NB4 (cell line): ENCODE results near the gene SMIM11.

Experiments used
- CTCF ChIP-seq: IDR thresholded peaks from one replicate; pipeline ENCODE4 v1.5.1; 2012; ENCODE audit warnings: low read depth, low read length
- MYC ChIP-seq: IDR thresholded peaks from 2 replicates; pipeline ENCODE4 v1.6.1; 2011; ENCODE audit warnings: low read depth, low read length
- POLR2A ChIP-seq: IDR thresholded peaks from 2 replicates; pipeline ENCODE4 v1.6.1; 2011; ENCODE audit warnings: mild to moderate bottlenecking; ENCODE audit not compliant: insufficient read length; ENCODE audit errors: extremely low read depth

GRCh38 chr21:34330055-34330454 is 45.3 kb upstream of the SMIM11 start:
- TF ChIP-seq POLR2A = no peak
- no peak for TF ChIP-seq CTCF
- no peak for TF ChIP-seq MYC
